NCI-H2227 (cell line): ENCODE data around the gene WAC.
A peak's percentile ranks its signal among the peaks of the same experiment; 100 is the strongest.
"Not testable (repeated sequence)": the region's sequence is repeated elsewhere in the genome, so short reads cannot be mapped to it uniquely, and the experiment has no call there.

ENCODE experiments used
- DNase-seq: peaks from one replicate; lab custom pipeline; 2025; ENCODE audit not compliant: unreplicated experiment; lab: John Stamatoyannopoulos, UW

The WAC gene

GRCh38 chr10:28532337-28533185, at the start of gene WAC:
TSS of gene WAC (plus strand) at chr10:28533118. CDS start at chr10:28533580, 462 bp downstream.
- peak; percentile 94 for DNase-seq

- DNase-seq, result no peak
Observed at GRCh38 chr10:28489206-28489605, 43.7 kb upstream of the WAC start.

GRCh38 chr10:28490256-28490865, 42.6 kb upstream of the WAC start:
- DNase-seq, result not testable (repeated sequence)

GRCh38 chr10:28492116-28492920, 40.6 kb upstream of the WAC start:
- no peak for DNase-seq

GRCh38 chr10:28494420-28494819, 38.5 kb upstream of the WAC start:
- DNase-seq, result no peak

GRCh38 chr10:28495084-28495483, 37.8 kb upstream of the WAC start:
- DNase-seq, result no peak

GRCh38 chr10:28496017-28496416, 36.9 kb upstream of the WAC start:
- no peak for DNase-seq

- DNase-seq, result no peak
Observed at GRCh38 chr10:28496481-28496961, 36.4 kb upstream of the WAC start.

- DNase-seq, result no peak
Observed at GRCh38 chr10:28497313-28498126, 35.4 kb upstream of the WAC start.

GRCh38 chr10:28500203-28500602, 32.7 kb upstream of the WAC start:
- not testable (repeated sequence) for DNase-seq

GRCh38 chr10:28503114-28503513, 29.8 kb upstream of the WAC start:
- DNase-seq, result peak; percentile 39

GRCh38 chr10:28505359-28505959, 27.5 kb upstream of the WAC start:
- no peak for DNase-seq

GRCh38 chr10:28508304-28508925, 24.5 kb upstream of the WAC start:
- DNase-seq, result no peak

GRCh38 chr10:28509286-28509685, 23.6 kb upstream of the WAC start:
- DNase-seq, result no peak

GRCh38 chr10:28514648-28515047, 18.3 kb upstream of the WAC start:
- no peak for DNase-seq

GRCh38 chr10:28520346-28520745, 12.6 kb upstream of the WAC start:
- no peak for DNase-seq

- DNase-seq, result not testable (repeated sequence)
Observed at GRCh38 chr10:28520828-28521227, 12.1 kb upstream of the WAC start.

- DNase-seq, result not testable (repeated sequence)
Observed at GRCh38 chr10:28521961-28522360, 11.0 kb upstream of the WAC start.

- DNase-seq, result no peak
Observed at GRCh38 chr10:28523725-28524252, 9.1 kb upstream of the WAC start.
